GM10266 (cell line): ENCODE data around the gene MUSTN1.

Experiments used
- DNase-seq: peaks from one replicate; pipeline ENCODE4 v3.0.0; 2012; ENCODE audit errors: extremely low spot score
- TF ChIP-seq, protein P1 (sequence below): IDR thresholded peaks from 2 replicates; pipeline ENCODE4 v1.5.1; 2012; ENCODE audit warnings: mild to moderate bottlenecking, low read depth; ENCODE audit not compliant: control insufficient read depth, insufficient read depth; ENCODE audit errors: missing control alignments

The MUSTN1 gene

GRCh38 chr3:52792413-52792812 lies 42.4 kb downstream of the MUSTN1 start:
- TF ChIP-seq, protein P1, sequence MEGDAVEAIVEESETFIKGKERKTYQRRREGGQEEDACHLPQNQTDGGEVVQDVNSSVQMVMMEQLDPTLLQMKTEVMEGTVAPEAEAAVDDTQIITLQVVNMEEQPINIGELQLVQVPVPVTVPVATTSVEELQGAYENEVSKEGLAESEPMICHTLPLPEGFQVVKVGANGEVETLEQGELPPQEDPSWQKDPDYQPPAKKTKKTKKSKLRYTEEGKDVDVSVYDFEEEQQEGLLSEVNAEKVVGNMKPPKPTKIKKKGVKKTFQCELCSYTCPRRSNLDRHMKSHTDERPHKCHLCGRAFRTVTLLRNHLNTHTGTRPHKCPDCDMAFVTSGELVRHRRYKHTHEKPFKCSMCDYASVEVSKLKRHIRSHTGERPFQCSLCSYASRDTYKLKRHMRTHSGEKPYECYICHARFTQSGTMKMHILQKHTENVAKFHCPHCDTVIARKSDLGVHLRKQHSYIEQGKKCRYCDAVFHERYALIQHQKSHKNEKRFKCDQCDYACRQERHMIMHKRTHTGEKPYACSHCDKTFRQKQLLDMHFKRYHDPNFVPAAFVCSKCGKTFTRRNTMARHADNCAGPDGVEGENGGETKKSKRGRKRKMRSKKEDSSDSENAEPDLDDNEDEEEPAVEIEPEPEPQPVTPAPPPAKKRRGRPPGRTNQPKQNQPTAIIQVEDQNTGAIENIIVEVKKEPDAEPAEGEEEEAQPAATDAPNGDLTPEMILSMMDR = no peak
- no peak for DNase-seq

GRCh38 chr3:52791928-52792327 lies 42.9 kb downstream of the MUSTN1 start:
- no peak for DNase-seq
- TF ChIP-seq, protein P1 = no peak

DNA sequence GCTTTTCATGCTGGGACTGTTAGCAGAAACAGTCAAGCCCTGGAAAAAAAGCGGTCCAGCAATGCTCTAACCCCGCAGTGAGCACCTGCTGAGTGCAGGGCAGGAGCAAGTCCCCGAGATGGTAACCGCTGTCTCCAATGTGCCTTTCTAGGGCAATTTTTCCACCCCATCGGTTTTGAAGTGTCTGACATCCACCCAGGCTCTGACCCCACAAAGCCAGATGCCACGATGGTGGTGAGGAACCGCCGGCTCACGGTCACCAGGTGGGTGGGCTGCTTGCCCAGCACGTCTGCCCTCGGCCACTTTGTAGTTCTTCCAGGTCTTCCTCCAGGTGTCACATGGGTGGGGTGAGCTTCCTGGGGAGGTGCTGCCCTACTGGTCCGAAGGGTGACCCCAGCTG lies 43.5 kb downstream of the MUSTN1 start:
- no peak for DNase-seq
- TF ChIP-seq, protein P1 = no peak

DNA sequence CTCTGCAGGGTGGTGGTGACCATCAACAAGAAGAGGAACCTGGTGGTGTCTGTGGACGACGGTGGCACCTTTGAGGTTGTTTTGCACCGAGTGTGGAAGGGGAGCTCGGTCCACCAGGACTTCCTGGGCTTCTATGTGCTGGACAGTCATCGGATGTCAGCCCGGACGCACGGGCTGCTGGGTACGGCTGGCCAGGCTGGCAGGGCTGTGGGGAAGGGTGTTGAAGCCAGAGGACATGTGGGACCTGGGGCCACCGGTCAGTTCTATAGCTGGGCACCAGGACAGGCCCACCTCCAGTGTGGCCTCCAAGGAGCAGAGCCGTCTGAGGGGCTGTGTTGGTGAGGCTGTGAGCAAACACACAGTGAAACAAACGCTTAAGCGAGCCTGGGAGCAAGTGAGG lies 44.1 kb downstream of the MUSTN1 start:
- DNase-seq = no peak
- TF ChIP-seq, protein P1 = no peak

DNA sequence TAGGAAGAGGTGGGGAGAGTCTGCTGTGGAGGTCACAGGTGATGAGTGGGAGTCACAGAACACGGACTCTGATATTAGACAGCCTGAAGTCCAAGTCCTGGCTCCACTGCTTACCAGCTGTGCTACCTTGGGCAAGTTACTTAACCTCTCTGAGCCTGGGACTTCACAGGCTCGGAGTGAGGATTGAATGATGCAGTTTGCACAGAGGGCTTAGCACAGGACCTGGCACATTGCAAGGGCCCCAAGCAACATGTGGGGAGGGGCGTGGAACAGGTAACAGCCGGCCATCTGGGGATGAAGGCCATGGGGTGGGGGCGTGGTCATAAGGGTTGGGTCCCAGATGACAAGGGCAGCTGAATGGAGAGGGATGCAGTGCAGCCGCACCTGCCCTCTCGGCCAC lies 44.5 kb downstream of the MUSTN1 start:
- TF ChIP-seq, protein P1 = no peak

DNA sequence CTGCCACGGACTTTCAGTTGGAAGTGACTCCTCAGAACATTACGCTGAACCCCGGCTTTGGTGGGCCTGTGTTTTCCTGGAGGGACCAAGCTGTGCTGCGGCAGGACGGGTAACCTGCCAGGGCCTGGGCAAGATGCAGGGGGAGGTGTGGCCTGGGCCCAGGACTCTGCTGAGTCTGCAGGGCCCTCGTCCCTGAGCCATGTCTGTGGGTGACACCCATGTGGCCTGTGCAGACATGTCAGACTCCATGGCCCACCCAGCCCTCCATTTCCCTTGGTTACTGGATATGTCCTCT lies 45.1 kb downstream of the MUSTN1 start:
- TF ChIP-seq, protein P1 = no peak
- no peak for DNase-seq

More for the DNA sequence above, 44.5 kb downstream of the MUSTN1 start:
- DNase-seq = no peak

DNA sequence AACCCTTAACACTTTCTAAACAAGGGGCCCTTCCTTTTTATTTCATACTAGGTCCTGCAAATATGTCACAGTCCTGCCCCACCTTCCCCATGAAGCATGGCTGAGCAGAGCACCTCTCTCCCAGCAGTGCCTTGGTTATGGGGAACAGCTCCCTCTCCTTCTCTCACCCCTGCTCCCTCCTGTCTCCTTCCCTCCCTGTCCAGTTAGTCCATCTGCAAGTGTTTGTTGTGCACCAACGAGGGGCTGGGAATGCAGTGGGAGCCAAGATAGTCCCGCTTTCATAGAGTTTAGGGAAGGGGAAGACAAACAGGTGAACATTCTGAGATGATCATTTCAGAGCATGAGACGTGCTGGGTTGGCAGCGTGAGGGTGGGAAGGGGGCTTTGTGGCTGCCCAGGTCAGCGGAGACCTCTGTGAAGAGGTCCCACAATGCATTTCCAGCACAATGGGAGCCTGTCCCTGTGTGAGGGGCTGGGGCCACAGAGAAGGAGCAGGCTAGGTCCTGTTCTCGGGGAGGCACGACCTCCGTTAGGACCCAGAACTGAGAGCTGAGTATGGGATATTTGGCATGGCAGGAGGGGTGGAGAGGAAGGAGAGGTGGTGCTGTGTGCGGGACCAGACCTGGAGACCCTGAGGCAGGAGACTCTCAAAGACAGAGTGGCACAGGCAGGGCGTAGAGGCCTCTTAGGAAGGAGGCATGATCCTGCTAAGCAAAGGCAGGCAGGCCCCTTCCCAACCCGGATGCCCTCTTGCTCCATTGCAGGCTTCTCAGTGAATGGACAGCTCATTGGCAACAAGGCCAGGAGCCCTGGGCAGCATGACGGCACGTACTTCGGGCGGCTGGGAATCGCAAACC lies 45.7 kb downstream of the MUSTN1 start:
- TF ChIP-seq, protein P1 = no peak
- no peak for DNase-seq
